ENCODE results near the gene TOB1. TPM values are rescaled to one million over a fixed set of nuclear protein-coding genes. Genes with fewer than 3 reads are reported as not detected.

TOB1 gene
- total RNA-seq, 1 donor from 2014 or later: 107 TPM

DNA sequence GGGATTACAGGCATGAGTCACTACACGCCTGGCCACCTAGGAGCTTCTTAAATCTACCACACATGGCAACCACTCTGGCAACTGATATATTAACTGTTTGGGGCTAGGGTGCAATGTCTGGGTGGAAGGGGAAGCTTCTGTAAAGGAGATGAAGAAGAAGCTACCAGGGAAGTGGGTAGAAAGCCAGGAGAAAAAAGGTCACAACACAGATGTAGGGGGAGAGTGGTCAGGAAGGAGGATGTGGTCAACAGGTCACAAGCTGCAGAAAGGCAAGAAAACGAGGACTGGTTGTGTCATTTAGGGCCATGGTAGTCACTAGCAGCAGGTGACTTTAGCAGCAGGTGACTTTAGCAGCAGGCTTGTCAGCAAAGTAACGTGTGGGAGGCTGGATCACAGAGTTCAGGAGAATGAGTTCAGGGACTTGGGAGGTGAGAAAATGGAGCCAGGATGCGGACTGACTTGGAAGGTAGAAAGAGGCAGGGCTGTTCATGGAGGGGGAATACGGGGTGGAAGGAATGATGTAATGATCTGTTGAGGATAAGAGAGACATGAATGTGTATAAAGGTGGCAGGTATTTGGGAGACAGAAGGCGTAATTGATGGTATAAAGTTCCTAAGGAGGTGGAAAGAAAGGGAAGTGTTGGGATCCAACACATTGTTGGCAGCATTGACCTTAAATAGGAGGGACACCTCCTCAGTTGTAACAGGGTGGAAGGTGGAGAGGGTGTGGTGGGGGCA lies 47.1 kb downstream of the TOB1 start:
- intact Hi-C loops (cut with micrococcal nuclease): no loop called here
- ATAC-seq: no peak

GRCh38 chr17:50818261-50818660 lies 47.9 kb downstream of the TOB1 start:
- no peak for DNase-seq
- intact Hi-C loops (cut with micrococcal nuclease): no loop called here
- no peak for ATAC-seq

More for the DNA sequence above, 47.1 kb downstream of the TOB1 start:
- no peak for DNase-seq

DNA sequence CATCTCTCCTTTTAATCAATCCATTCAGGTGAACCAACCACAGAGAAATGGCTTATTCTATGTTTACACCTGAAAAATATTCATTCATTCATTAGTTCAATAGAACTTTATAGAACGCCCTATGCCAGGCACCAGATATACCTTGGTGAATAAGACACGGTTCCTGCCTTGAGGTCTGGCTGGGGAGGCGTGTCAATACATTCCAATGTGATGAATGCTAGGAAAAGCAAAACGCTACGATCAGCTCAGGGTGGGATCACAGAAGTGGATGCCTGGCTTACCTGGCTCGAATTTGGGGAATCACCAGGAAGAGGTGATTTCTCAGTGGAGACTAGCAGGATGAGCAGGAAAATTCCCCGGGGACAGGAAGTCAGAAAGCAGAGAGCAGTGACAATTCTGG lies 48.3 kb downstream of the TOB1 start:
- no peak for DNase-seq
- no peak for ATAC-seq
- intact Hi-C loops (cut with micrococcal nuclease): no loop called here

GRCh38 chr17:50816771-50817751 lies 49.1 kb downstream of the TOB1 start:
- DNase-seq (peak; percentile 83), ATAC-seq (peak; percentile 83)
- intact Hi-C loops (cut with micrococcal nuclease): no loop called here

GRCh38 chr17:50816271-50816670 lies 49.9 kb downstream of the TOB1 start:
- ATAC-seq: peak; percentile 17
- intact Hi-C loops (cut with micrococcal nuclease): no loop called here
- DNase-seq: no peak

DNA sequence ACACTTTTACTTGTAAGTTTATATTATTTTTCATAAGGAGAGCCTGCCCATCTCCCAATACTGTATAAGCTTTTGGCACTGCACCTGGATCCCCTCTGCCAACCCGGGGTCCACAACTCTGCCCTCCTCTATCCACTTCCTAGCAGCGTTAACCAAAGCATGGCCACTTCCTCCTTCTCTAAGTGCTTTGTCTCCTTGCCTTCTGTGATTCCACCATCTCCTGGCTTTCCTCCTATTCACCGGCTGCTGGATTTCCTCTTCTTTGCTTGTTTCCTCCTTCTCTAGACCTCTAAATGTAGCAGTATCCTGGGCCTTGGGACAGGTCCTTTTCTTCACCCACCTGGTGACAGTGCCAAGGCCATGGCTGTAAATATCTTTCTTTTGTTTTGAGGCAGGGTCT lies 50.8 kb downstream of the TOB1 start:
- no peak for DNase-seq
- ATAC-seq: no peak
- intact Hi-C loops (cut with micrococcal nuclease): no loop called here

GRCh38 chr17:50813583-50813982 lies 52.6 kb downstream of the TOB1 start:
- intact Hi-C loops (cut with micrococcal nuclease): no loop called here
- DNase-seq: no peak
- ATAC-seq: no peak

Other genes starting within 250 kb of the TOB1 start
- gene ABCC3, start 231.5 kb downstream of the TOB1 start, total RNA-seq: 0.37 TPM
- 54.4 TPM for gene ANKRD40, start 158.4 kb downstream of the TOB1 start, total RNA-seq
- 53.3 TPM for gene LUC7L3, start 146.8 kb downstream of the TOB1 start, total RNA-seq
- not detected for gene ANKRD40CL, start 98.8 kb downstream of the TOB1 start, total RNA-seq
- gene WFIKKN2, start 30.8 kb downstream of the TOB1 start, total RNA-seq: 0.07 TPM